GM12892 (cell line): ENCODE results near the gene TYW1.
"Not testable (repeated sequence)": the region's sequence is repeated elsewhere in the genome, so short reads cannot be mapped to it uniquely, and the experiment has no call there.

Experiments
- DNase-seq: peaks from one replicate; pipeline ENCODE4 v3.0.0; 2011; ENCODE audit not compliant: insufficient read length
- FAIRE-seq: peaks from 2 replicates; lab custom pipeline; 2011; peaks lifted over from hg19 to GRCh38; lab: Jason Lieb, UNC
- POLR2A ChIP-seq: IDR thresholded peaks from 2 replicates; pipeline ENCODE4 v1.6.1; 2011; ENCODE audit warnings: low read depth, low read length, control low read depth
- POLR2AphosphoS5 ChIP-seq: IDR thresholded peaks from 2 replicates; pipeline ENCODE4 v1.6.1; 2011; ENCODE audit warnings: low read depth, low read length, control low read depth
- TAF1 ChIP-seq: IDR thresholded peaks from 2 replicates; pipeline ENCODE4 v1.6.1; 2011; ENCODE audit warnings: low read depth, mild to moderate bottlenecking, control low read depth, low read length, borderline replicate concordance

Gene TYW1

DNA sequence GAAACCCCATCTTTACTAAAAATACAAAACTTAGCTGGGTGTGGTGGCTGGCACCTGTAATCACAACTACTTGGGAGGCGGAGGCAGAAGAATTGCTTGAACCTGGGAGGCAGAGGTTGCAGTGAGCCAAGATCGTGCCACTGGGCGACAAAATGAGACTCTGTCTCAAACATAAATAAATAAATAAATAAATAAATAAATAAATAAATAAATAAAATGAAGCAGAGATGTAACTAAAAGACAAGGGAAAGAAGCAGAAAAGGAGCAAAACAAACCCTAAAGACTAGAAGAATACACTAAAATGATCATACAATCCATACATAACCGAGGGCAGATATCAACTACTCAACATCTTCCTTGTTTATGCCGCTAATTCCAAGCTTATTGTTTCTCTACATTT lies 209.8 kb downstream of the TYW1 start:
- TF ChIP-seq TAF1 (no peak), POLR2AphosphoS5 (no peak)
- DNase-seq, result no peak
- FAIRE-seq, result no peak

DNA sequence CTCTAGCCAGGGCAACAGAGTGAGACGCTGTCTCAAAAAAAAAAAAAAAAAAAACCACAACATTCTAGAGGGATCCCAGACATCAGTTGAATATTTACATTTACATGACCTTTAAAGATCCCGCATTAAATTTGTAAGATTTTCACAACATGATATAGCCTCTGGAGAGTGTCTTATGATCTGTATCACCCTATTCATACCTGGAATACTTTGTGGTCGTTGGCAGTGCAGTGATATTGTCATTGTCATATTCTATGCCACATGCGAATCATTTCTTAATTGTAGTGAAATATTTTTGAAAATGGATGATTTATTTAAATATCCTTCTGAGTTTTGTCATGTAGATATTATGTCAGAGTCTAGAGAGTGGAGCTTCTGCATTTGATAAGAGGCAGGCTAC lies 212.0 kb downstream of the TYW1 start:
- DNase-seq, FAIRE-seq: not testable (repeated sequence)

DNA sequence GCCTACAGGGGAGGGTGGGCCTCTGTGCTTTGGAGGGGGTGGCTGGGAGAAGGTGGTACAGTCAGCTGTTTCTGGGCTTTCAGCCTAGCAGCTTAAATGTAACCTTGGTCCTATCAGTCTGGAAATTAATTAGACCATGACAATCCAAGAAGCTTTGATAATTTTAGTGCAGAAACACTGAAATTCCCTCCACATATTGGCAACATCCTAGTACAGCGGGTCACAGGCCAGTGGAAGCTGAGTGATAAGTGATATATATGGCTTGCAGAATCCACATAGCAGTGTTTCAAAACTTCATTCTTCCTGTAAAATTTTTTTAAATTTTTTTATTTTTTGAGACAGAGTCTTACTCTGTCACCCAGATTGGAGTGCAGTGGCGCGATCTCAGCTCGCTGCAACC lies 212.6 kb downstream of the TYW1 start:
- no peak for TF ChIP-seq POLR2AphosphoS5
- DNase-seq, result no peak
- FAIRE-seq, result no peak

DNA sequence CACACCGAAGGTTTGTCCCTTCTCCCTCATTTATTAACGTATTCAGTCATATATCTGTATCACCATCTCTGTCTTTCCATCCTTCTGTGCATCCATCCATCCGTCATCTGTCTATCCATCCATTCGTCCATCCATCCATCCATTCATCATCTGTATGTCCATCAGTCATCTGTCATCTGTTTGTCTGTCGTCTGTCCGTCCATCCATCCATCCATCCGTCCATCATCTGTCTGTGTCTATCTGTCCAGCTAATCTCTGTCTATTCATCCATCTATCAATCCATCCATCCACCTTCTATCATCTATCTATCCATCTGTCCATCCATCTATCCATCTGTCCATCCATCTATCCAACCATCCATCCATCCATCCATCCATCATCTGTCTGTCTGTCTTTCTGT lies 213.9 kb downstream of the TYW1 start:
- FAIRE-seq (no peak), DNase-seq (no peak)
- no peak for TF ChIP-seq POLR2AphosphoS5
- no peak for TF ChIP-seq POLR2A
- no peak for TF ChIP-seq TAF1

DNA sequence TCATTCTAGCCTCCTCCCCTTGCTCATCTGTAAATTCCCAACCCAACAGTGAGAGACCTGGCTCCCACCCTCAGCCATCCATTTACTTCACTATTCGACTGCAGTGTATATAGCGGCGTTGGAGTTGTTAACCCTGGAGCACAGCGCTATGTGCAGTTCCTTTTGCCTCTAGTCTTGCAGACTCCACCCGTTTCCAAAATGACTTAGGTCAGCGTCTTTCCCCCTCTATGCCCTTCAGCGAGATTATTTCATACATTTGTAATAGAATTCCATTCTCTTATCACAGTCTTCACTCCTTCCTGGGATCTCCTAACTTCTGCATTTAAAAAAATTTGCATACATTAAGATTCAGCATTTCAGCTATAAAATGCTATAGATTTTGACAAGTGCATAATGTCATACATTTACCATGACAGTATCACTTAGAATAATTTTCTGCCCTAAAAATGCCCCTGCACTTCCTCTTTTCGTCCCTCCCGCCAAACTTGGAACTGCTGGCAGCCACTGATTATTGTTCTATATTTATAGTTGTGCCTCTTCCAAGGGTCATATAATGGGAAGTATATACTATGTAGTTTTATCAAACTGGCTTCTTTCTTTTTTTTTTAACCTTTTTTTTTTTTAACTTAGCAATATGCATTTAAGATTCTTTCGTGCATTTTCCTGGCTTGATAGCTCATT lies 215.2 kb downstream of the TYW1 start:
- FAIRE-seq, result peak; percentile 17
- DNase-seq, result not testable (repeated sequence)

DNA sequence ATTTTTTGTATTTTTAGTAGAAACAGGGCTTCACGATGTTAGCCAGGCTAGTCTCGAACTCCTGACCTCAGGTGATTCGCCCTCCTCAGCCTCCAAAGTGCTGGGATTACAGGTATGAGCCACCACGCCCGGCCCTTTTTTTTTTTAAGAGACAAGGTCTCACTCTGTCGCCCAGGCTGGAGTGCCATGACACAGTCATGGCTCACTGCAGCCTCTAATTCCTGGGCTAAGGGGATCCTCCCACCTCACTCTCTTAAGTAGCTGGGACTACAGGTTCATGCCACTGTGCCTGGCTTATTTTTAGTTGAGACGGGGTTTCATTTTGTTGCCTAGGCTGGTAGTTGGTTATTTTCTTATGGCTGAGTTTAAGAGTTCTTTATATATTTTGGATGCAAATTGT lies 216.4 kb downstream of the TYW1 start:
- DNase-seq, FAIRE-seq: not testable (repeated sequence)

DNA sequence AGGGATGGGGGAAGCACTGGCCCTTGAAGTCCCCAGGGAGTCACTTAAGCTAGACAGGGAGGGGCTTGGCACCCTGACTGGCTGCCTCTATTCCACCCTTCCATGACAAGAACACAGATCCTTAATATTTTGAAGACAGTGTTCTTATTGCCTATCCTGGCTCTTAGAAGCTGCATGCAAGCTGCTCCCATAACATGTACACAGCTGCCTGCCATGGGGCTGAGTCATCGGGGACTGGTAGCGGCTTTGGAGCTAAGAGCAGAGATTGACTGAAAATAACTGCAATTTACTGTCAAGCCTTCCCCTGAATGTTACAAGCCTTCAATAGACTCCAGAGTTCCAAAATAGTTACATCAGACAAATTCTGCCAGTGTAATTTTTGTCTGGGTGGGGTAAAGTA lies 226.9 kb downstream of the TYW1 start:
- not testable (repeated sequence) for FAIRE-seq, DNase-seq

DNA sequence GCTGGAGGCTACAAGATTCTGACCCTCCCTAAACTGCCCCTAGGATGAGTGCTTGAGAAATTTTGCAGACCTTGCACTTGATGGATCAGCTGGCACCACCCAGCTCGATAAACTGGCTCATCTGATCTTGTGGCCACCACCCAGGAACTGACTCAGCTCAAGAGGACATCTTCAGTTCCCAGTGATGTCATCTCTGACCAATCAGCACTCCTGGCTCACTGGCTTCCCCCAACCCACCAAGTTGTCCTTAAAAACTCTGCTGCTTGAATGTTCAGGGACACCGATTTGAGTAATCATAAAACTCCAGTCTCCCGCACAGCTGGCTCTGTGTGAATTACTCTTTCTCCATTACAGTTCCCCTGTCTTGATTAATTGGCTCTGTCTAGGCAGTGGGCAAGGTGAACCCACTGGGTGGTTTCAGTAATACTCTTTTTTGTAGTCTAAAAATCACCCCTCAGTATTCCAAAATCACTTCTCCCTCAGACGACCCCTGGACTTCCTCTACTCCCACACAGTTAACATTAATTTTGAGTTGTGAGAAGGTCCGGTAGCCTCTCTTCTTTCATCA lies 229.8 kb downstream of the TYW1 start:
- not testable (repeated sequence) for FAIRE-seq

DNA sequence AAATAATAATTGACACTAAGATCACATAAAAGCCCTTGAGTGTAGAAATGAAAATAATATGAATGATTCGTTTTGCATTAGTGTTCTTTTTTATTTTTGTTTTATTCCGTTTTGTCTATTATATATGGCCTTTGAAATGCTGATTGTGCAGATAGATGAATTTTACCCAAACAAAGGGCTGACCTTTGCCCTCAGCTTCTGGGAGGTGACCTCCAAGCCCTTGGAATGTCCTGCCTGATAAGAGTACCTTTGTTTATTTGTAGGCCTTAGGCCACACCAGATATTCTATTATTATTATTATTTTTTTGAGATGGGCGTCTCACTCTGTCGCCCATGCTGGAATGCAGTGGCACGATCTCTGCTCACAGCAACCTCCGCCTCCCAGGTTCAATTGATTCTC lies 230.3 kb downstream of the TYW1 start:
- FAIRE-seq, DNase-seq: not testable (repeated sequence)

More for the DNA sequence above, 229.8 kb downstream of the TYW1 start:
- DNase-seq, result not testable (repeated sequence)

DNA sequence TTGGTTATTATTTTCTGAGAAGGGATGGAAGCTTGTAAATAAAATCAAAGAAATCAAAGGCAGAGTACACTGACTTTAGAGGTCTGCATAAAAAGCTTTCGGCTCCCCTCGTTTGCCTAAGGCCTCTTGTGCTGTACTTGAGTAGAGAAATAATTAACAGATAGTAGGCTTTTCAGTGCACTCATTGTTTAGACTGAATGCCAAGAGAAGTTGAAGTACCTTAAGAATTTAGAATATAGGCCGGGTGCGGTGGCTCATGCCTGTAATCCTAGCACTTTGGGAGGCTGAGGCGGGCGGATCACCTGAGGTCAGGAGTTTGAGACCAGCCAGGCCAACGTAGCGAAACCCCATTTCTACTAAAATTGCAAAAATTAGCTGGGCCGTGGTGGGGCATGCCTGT lies 232.4 kb downstream of the TYW1 start:
- not testable (repeated sequence) for FAIRE-seq, DNase-seq

DNA sequence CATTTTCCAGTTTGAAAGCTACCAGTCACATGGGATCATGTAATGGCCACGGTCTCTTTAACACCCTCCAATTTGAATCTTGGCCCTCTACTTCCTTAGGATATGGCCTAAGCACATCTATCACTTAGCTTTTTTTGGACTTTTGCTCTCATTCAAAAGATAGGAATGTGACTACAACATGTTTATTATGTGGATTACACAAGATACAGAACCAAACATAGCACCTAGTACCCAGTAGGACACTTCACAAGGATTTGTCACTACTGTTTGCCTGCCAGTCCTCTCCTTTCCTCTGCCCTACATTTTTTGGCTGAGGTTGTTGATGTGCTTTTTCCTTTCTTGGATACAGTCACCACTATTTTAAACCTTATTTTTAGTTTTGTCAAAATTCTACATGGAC lies 233.4 kb downstream of the TYW1 start:
- not testable (repeated sequence) for FAIRE-seq, DNase-seq

DNA sequence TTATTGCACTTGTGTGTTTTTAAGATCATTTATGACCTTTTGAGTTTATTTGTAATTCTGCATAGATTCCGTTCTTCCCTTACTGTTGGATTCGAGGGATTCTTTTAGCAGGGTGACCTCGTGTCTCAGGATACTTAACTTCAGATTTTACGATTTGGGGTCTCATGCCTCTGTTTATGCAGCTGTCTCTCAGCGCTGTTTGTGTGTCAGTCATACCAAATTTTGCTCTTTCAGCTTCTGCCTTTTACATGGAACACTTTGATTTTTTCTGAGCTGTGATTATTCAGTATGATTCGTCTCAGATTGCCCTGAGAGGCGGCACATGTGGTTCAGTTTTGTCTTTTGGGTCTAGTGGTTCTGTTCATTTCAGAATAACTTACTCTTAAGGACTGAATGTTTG lies 236.9 kb downstream of the TYW1 start:
- not testable (repeated sequence) for DNase-seq, FAIRE-seq

DNA sequence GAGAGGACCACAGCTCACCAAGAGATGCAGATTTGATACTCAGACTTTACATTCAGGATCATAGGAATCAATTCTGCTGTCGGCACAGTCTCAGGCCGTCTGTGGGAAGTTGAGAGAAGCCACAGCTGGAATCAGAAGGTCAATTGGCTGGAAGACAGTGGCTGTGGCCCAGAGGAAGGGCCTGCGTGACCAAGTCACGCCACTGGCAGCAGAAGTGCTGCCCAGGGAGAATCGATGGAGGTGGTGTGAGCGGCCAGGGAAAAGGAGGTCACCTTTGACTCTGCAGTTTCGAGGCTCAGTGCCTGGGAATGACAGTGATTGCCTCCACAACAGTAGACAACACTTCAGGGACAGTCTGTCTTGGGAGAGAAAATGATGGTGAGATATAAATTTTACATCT lies 239.6 kb downstream of the TYW1 start:
- not testable (repeated sequence) for FAIRE-seq, DNase-seq

DNA sequence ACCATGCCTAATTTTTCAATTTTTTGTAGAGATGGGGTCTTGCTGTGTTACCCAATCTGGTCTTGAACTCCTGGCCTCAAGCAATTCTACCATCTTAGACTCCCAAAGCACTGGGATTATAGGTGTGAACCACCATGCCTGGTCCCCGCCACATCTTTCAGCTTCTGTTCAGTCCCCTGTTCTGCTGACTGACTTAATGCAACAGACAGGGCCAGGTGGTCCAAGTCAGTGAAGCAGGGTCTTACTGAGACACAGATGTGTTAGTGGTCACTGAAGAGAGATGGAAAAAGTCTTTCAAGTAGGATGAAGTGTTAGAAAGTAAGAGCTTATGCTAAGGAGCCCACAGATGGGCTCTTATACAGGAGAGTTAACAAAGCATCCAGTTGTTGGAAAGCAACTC lies 246.2 kb downstream of the TYW1 start:
- not testable (repeated sequence) for DNase-seq, FAIRE-seq

DNA sequence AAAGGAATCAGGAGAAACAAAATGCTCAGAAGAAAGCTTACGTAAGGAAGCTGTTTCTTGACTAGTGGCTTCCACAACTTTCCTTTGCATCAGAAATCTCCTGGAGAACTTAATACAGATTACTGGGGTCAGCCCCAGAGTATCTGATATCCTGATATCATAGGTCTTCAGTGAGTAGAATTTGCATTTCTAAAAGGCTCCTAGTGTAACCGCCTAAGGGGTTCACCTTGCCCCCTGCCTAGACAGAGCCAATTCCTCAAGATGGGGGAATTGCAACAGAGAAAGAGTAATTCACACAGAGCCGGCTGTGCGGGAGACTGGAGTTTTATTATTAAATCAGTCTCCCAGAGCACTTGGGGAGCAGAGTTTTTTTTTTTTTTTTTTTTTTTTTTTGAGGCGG lies 251.7 kb downstream of the TYW1 start:
- FAIRE-seq, DNase-seq: not testable (repeated sequence)
